HTR-8/SVneo (cell line): Measurements from ENCODE around the gene CTNNA3.
"Not testable (repeated sequence)": the region's sequence is repeated elsewhere in the genome, so short reads cannot be mapped to it uniquely, and the experiment has no call there.

ENCODE experiments used
- DNase-seq: peaks from one replicate; pipeline ENCODE4 v3.0.0; 2011; ENCODE audit warnings: low spot score, mixed read lengths; ENCODE audit not compliant: insufficient read length
- FAIRE-seq: peaks from 2 replicates; lab custom pipeline; 2011; peaks lifted over from hg19 to GRCh38; lab: Jason Lieb, UNC

The CTNNA3 gene

DNA sequence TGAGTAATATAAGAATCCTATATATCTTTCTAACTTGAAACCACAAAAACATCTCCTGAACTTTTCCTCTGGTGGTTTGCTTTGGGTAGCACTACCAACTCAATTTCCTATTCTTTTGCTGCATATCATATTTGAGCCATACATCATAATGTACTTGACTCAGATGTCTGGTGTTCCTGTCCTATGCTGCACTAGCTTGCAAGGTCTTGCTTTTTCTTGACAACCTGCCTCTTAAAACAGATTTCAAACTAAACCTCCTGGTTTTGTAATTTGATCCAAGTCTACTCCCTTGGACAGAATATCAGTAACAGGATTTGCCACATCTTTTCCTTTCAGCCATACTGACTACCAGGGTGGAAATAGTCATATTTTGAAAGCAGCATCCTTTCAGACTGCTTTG is 1290.4 kb downstream of the CTNNA3 start:
- no peak for FAIRE-seq
- DNase-seq = peak; percentile 0

DNA sequence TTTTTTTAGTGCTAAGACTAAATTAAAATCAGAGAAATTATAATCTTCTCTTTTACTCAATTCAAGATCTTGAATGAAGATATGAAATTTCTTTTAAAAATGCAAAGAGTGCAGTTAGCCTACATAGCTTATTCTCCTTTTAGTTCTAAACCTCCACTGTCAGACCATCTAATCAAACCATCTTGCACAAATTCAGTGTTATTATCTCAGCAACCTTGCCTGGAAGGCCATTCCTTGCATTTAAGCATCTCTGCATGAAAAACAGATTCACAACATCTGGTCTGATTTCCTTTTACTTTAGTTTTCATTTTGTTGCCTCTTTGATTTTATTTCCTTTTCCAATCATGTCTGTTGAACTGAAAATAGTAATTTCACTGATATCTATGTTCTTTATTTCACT is 1297.3 kb downstream of the CTNNA3 start:
- DNase-seq (no peak), FAIRE-seq (no peak)

DNA sequence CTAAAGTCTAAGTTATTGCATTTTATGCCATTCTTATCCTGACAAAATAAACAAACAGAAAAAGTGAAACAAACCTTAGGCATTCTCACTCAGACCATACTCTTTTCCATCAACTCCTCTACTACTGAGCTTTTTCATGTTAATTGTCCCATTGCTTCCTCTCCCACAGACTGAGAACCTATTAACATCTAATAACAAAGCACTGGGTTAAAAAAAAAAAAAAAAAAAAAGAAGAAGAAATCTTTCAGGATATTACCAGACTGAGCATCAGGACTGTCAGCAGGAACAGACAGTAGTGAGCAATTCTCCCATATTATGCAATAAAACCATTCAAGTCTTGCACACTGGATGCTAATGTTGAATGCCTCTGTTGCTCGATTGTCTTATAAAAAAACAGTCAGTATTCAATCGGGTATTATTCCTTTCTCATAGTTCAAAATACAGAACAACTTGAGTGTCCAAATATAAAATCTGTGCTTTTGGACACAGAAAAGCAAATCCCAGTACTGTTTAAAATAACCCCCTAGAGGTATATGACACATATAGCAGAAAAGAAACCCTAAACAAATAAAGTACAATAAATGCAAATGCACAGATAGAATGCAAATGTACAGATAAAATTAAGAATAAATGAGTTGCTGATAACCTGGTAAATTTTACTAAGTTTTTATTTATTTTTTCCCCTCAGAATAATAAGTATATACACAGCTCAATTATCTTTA is 1301.5 kb downstream of the CTNNA3 start:
- FAIRE-seq (no peak), DNase-seq (no peak)

DNA sequence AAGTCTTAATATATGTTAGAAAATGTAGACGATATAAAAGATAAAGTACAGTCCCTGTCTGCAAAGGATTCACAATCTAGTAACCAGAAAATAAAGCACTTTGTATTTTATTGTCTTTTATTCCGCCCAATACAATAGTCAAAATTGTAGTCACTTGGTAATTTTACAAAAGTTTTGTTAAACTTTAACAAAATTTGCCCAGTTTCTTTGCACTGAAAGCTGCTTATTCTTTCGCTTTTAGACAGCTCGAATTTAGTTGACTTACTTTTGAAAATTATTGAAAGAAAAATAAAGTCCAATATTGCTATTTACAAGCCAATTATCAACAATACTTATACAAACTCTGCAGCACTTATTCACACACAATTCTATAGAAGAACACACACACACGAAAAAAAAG is 1305.1 kb downstream of the CTNNA3 start:
- FAIRE-seq = no peak

DNA sequence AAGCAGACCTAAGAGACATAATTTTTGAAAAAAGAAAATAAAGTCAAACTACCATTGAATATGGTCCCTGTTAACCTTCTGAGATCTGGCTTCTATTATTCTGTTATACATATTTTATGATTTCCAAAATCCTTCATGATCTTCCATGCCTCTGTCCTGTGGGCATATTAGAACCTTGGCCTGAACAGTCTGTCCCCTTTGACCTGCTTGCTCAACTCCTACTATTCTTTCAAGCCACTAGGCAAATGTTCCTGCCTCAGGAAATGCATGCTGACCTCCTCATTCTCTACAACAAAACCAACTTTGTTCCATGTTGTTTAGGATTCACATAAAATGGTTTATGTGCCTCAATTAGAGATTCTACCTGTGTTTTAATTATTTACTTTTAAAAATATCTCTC is 1315.0 kb downstream of the CTNNA3 start:
- DNase-seq (no peak), FAIRE-seq (no peak)

More for the DNA sequence above, 1305.1 kb downstream of the CTNNA3 start:
- no peak for DNase-seq

DNA sequence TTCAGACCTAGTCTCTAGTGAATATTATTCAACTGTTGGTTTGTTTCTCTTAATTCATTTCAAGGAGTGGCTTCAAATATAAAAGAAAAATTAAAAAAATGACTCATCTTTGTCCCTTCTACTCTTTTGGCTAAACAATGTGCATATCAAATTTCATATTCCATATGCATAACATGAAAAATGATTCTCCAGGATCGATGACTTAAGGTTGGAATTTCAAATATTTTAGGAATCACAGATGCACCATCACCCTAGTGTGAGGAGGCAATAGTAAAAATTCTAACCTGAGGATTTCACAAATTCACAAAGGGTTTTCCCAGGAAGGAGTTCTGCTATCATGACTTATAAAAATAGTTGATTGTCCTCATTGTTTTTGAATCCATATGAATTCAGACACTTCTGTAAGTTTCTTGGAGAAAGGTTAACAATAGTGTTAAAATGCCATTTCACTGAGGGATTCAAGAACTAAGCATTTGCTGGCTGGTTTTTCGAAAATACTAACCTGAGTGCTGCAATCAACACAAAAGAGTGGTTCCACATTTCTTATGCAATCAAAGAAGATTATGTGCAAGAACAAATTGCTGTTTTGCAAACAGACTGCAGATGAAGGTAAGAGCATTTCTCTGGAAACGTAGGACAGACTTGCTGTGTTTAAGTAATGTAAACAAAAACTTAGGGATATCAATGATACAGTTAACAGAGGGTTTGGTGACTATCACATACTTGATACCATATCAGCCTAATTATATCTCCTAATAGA is 1317.7 kb downstream of the CTNNA3 start:
- DNase-seq (peak; percentile 42), FAIRE-seq (no peak)

DNA sequence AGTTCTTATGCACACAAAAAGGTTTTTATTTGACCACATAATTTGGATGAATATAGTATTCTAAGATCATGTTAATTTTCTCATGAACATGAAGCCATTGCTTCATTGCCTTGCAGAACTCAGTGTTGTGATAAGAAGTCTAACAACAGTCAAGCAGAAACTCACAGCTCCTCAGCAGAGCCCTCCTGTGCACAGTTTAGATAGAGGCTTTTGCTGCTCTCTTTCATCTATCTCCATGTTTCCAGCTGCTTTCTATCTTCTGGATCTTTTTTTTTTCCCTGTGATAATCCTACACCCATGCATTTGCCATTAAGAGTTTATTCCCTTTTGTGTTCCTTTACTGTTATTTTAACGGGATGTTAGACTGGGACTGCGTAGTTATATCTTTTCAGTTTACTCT is 1327.8 kb downstream of the CTNNA3 start:
- FAIRE-seq (no peak), DNase-seq (no peak)

DNA sequence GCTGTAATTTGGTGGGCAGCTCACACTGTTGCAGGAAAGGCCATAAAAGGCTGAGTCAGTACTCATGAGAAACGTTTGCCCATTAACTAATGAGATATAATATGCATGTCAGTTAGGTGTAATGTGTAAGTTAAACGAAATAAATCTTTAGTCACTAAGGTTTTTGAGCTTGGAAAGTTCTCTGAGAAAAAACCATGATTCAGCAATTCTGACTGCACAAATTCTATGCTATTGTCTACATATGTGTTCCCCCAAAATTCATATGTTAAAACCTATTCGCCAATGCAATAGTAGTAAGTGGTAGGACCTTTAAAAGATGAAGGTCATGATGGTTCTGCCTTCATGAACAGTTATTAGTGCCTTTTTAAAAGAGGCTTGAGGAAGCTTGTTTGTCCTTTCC is 1329.8 kb downstream of the CTNNA3 start:
- FAIRE-seq (no peak), DNase-seq (no peak)

DNA sequence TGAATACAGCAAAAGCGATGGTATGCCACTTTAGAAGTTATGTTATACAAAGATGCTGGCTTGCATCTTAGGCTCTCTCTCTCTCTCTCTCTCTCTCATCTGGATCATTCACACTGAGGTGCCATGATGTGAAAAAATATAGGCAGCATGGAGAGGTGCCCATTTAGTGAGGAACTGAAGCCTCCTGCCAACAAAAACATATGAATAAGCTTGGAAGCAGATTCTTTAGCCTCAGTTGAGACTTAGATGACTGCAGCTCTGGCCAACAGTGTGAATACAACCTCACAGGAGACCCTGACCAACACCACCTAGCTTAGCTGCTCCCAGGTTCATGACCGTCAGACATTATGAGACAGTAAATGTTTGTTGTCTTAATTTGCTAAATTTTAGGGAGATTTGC is 1330.3 kb downstream of the CTNNA3 start:
- DNase-seq (no peak), FAIRE-seq (no peak)

DNA sequence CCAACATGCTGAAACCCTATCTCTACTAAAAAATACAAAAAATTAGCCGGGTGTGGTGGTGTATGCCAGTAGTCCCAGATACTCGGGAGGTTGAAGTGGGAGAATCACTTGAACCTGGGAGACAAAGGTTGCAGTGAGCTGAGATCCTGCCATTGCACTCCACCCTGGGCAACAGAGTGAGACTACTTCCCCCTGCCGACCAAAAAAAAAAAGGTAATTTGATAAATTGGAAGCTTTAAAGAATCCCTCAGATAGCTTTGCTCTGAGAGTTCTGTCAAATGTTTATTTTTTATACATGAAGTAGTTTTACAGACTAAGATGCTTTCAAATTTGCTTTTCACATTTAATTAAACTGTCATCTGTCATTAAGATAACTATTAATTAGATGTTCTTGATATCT is 1333.5 kb downstream of the CTNNA3 start:
- FAIRE-seq (no peak), DNase-seq (no peak)

DNA sequence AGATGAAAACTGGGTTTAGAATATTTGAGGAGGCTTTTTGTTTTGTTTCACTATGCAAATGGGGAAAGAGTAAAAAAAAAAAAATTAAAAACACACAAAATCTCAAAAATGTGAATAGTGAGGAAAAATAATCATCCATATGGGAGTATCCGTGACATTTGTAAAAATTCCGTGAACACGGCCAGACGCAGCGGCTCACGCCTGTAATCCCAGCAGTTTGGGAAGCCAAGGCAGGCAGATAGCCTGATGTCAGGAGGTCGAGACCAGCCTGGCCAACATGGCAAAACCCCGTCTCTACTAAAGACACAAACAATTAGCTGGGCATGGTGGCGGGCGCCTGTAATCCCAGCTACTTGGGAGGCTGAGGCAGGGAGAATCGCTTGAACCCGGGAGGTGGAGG is 1342.2 kb downstream of the CTNNA3 start:
- DNase-seq, FAIRE-seq: not testable (repeated sequence)

DNA sequence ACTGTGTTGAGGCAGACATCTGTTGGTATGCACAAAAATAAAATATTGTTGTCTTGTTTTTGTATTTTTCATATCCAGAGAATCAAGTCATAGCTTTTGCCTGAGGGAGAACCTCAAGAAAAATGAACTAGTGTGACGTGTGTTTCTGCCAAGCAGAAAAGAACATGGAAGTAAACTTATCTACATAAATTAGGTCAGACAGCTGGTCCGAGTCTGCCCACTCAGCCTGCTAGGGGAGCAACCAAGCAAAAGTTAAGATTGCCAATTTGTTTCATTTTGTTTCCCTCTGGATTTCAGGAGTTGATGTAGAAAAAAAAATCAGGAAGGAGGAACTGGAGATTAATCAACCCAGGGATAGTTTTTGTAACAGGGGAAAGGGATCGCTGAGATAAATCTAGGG is 1342.6 kb downstream of the CTNNA3 start:
- no peak for FAIRE-seq
- DNase-seq = no peak

DNA sequence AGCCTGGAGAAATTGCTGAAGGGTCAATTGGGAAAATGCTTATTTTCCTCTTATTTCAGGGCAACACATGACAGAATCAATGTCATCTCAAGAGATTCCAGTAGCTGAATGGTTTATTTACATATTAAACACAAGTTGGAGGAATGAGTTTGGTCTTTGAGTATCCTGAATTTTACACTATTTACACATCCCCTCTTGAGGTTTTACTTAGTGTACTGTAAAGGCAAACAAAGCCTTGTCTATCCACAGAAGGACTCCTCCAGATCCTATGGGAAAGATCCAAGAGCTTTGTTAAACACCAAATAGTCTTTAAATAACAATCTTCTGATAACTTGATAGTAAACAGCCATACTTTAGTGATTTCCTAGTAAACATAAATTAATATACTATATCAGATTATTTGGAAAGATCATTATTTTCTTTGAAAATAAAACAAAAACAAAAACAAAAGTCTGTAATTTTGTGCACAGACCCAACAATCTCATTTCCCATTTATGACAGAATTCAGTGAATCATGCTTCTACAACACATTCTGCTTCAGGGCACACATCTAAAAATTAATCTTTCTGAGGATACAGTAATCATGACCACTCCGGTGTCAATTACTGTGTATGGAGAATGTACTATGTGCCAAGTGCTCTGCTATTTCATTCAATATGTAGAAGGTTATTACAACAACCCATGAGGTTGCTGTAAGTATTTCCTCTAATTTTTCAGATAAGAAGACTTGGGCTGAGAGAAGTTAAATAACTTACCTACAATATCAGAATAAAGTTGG is 1345.2 kb downstream of the CTNNA3 start:
- FAIRE-seq = no peak
- no peak for DNase-seq

DNA sequence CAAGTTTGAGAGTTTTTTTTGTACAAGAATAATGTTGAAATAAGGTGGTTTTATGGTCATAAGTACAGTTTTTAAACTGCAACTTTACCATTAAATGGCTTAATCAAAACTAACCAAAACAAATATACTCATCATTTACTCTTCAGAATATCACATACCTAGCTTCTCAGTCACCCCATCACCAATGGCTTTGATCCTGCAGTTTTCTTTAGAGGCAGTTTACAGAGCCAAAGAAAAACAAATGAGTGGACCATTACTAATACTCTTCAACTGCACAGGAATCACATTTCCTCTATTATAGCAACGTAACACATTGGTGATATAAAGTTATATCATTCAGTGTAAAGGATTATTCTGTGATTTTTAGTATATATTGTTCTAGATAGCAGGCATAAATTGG is 1346.3 kb downstream of the CTNNA3 start:
- no peak for FAIRE-seq
- peak; percentile 12 for DNase-seq

DNA sequence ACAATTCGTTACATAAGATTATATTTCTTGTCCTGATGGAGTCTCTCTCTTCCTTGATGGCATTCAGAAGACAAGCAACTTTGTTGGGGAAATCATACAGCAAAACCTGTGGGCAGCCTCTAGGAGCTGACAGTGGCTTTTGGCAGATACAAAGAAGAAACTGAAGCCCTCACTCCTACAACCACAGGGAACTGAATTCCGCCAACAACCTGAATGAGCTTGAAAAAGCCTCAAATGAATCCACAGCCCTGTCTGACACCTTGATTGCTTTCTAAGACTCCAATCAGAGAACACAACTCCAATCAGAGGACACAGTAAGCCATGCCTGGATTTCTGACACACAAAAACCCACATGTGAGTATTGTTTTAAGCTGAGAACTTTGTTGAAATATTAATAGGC is 1346.9 kb downstream of the CTNNA3 start:
- no peak for DNase-seq
- FAIRE-seq = no peak

DNA sequence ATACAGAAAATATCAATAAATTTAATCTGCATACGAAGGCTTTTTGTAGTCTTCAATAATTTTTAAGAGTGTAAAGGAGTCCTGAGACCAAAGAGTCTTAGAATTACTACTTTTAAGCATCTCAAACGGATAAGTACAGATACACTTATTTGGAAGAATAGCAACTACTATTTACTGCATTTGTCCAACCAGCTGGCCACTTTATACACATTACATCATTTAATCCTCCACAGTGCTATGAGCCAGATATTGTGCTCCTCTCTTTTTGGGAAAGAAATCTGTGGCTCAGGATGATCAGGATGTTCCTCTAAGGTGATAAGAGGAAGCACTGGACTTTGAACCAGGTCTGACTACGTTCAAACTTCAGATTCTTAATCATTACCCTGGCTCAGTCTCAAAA is 1358.8 kb downstream of the CTNNA3 start:
- FAIRE-seq = no peak
- DNase-seq = no peak

DNA sequence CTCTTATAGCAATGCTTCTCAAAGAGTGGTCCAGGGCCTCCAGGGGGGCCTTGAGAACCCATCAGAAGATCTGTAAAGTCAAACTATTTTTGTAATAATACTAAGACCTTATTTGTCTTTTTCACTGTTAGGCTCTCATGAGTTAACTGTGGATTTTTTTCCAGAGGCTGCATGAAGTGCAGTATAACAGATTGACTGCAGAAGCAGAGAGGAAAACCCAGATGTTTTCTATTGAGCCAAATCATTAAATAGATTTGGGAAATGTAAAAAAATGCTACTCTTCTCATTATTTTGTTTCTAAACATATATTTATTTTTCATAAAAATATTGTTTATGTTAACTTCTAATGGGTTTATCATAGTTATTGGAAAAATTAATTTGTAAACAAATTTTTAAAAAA is 1359.2 kb downstream of the CTNNA3 start:
- FAIRE-seq = no peak
- no peak for DNase-seq

DNA sequence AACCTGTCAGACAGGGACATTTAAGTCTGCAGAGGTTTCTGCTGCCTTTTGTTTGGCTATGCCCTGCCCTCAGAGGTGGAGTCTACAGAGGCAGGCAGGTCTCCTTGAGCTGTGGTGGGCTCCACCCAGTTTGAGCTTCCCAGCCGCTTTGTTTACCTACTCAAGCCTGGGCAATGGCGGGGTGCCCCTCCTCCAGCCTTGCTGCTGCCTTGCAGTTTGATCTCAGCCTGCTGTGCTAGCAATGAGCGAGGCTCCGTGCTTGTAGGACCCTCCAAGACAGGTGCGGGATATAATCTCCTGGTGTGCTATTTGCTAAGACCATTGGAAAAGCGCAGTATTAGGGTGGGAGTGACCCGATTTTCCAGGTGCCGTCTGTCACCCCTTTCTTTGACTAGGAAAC is 1360.2 kb downstream of the CTNNA3 start:
- not testable (repeated sequence) for DNase-seq, FAIRE-seq

DNA sequence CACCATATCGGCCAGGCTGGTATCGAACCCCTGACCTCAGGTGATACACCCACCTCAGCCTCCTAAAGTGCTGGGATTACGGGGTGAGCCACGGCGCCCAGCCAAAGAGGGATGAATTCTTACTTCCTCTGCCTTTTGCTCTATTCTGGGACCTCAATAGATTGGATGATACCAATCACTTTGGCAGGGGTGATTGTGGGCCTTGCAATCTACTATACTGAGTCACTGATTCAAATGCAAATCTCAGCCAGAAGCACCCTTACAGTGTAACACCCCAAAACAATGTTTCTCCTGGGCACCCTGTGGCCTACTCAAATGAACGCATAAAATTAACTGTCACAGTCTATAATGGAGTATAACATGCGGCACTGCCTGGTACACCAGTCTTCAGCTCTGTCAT is 1366.8 kb downstream of the CTNNA3 start:
- DNase-seq = no peak
- FAIRE-seq = no peak

DNA sequence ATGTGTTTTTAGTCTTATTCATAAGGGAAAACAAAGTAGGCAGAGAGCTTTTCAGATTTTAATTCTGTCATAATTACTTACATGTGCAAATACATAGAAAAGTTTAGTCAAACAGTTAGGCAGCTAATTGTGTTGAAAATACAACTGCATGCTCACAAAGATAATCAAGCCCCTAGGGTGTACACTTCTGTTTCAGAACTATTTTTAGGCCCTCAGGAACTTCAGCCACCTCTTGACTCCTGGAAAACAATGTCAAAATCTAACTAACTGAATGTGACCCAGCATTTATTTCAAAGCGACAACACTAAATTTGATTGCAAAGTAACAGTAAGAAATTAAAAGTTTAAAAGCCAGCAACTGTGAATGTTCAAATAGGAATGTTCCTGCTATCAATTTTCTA is 1369.1 kb downstream of the CTNNA3 start:
- DNase-seq (no peak), FAIRE-seq (no peak)

DNA sequence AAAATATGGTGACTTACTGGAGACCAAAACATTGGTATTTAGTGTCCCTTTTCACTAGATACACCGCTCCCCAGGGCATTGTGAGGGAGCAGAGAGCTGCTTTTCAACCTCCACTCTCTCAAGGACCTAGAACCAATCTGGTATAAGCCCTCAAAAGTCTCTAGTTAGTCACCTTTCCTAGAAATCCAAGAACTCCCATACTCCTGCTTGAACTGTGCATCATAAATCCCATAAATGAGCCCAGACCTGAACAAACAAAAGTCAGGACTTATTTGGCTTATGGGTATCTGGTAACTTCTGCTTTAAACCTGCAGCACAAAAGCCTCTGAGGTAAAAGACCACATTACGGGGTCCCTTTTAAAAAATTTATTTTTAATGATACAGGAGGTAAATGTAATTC is 1373.2 kb downstream of the CTNNA3 start:
- FAIRE-seq = no peak

More for the DNA sequence above, 1373.2 kb downstream of the CTNNA3 start:
- DNase-seq = no peak
